Measurements from ENCODE around the gene CRELD2.

CRELD2 gene

GRCh38 chr22:49892226-49892899 is 26.1 kb upstream of the CRELD2 start:
- no peaks in the 10 kb centered on the region for H3K27me3 ChIP-seq (ENCODE audit: control insufficient read depth, insufficient read depth, low read length)
- H3K4me2 ChIP-seq (ENCODE audit: low read length), result no peak overlapping the region
- no peak overlapping the region for H3K9ac ChIP-seq (ENCODE audit: low read depth, low read length)
- H3K4me1 ChIP-seq (ENCODE audit: control insufficient read depth, insufficient read depth, low read length), result no peaks in the 10 kb centered on the region
- H3K4me3 ChIP-seq (ENCODE audit: low read length), result no peak overlapping the region
- H3K36me3 ChIP-seq (ENCODE audit: insufficient read depth, low read length), result peaks cover 47% of the 10 kb centered on the region
- H3K9me3 ChIP-seq (replicated peaks; ENCODE audit: low read length), result no peaks in the 10 kb centered on the region

GRCh38 chr22:49893025-49893424 is 25.4 kb upstream of the CRELD2 start:
- Histone ChIP-seq H3K9ac (ENCODE audit: low read depth, low read length) (no peak overlapping the region), H3K4me3 (ENCODE audit: low read length) (no peak overlapping the region), H3K36me3 (ENCODE audit: insufficient read depth, low read length) (peaks cover 41% of the 10 kb centered on the region), H3K4me2 (ENCODE audit: low read length) (no peak overlapping the region), H3K4me1 (ENCODE audit: control insufficient read depth, insufficient read depth, low read length) (no peaks in the 10 kb centered on the region), H3K27me3 (ENCODE audit: control insufficient read depth, insufficient read depth, low read length) (no peaks in the 10 kb centered on the region), H3K9me3 (replicated peaks; ENCODE audit: low read length) (no peaks in the 10 kb centered on the region)

- Histone ChIP-seq H3K4me3 (ENCODE audit: low read length) (no peak overlapping the region), H3K36me3 (ENCODE audit: insufficient read depth, low read length) (peaks cover 33% of the 10 kb centered on the region)
These were observed 23.9 kb upstream of the CRELD2 start for GRCh38 chr22:49894322-49895054.

GRCh38 chr22:49896201-49896600 is 22.2 kb upstream of the CRELD2 start:
- Histone ChIP-seq H3K4me3 (ENCODE audit: low read length) (no peak overlapping the region), H3K4me1 (ENCODE audit: control insufficient read depth, insufficient read depth, low read length) (no peaks in the 10 kb centered on the region), H3K9me3 (replicated peaks; ENCODE audit: low read length) (no peaks in the 10 kb centered on the region), H3K36me3 (ENCODE audit: insufficient read depth, low read length) (peaks cover 29% of the 10 kb centered on the region), H3K9ac (ENCODE audit: low read depth, low read length) (no peak overlapping the region), H3K27me3 (ENCODE audit: control insufficient read depth, insufficient read depth, low read length) (no peaks in the 10 kb centered on the region), H3K4me2 (ENCODE audit: low read length) (no peak overlapping the region)

More at GRCh38 chr22:49894322-49895054, 23.9 kb upstream of the CRELD2 start:
- Histone ChIP-seq H3K27me3 (ENCODE audit: control insufficient read depth, insufficient read depth, low read length) (no peaks in the 10 kb centered on the region), H3K9ac (ENCODE audit: low read depth, low read length) (no peak overlapping the region), H3K4me1 (ENCODE audit: control insufficient read depth, insufficient read depth, low read length) (no peaks in the 10 kb centered on the region), H3K9me3 (replicated peaks; ENCODE audit: low read length) (no peaks in the 10 kb centered on the region), H3K4me2 (ENCODE audit: low read length) (no peak overlapping the region)

- Histone ChIP-seq H3K9me3 (replicated peaks; ENCODE audit: low read length) (no peaks in the 10 kb centered on the region), H3K9ac (ENCODE audit: low read depth, low read length) (no peak overlapping the region), H3K36me3 (ENCODE audit: insufficient read depth, low read length) (peaks cover 30% of the 10 kb centered on the region), H3K27me3 (ENCODE audit: control insufficient read depth, insufficient read depth, low read length) (no peaks in the 10 kb centered on the region), H3K4me2 (ENCODE audit: low read length) (no peak overlapping the region), H3K4me3 (ENCODE audit: low read length) (no peak overlapping the region), H3K4me1 (ENCODE audit: control insufficient read depth, insufficient read depth, low read length) (no peaks in the 10 kb centered on the region)
These were observed 21.3 kb upstream of the CRELD2 start for GRCh38 chr22:49897015-49897684.

GRCh38 chr22:49899530-49899929 is 18.9 kb upstream of the CRELD2 start:
- Histone ChIP-seq H3K36me3 (ENCODE audit: insufficient read depth, low read length) (peaks cover 39% of the 10 kb centered on the region), H3K4me1 (ENCODE audit: control insufficient read depth, insufficient read depth, low read length) (no peaks in the 10 kb centered on the region), H3K27me3 (ENCODE audit: control insufficient read depth, insufficient read depth, low read length) (no peaks in the 10 kb centered on the region), H3K9ac (ENCODE audit: low read depth, low read length) (no peak overlapping the region), H3K4me2 (ENCODE audit: low read length) (no peak overlapping the region), H3K9me3 (replicated peaks; ENCODE audit: low read length) (no peaks in the 10 kb centered on the region), H3K4me3 (ENCODE audit: low read length) (no peak overlapping the region)

- peaks cover 39% of the 10 kb centered on the region for H3K36me3 ChIP-seq (ENCODE audit: insufficient read depth, low read length)
- H3K4me3 ChIP-seq (ENCODE audit: low read length), result no peak overlapping the region
- no peaks in the 10 kb centered on the region for H3K4me1 ChIP-seq (ENCODE audit: control insufficient read depth, insufficient read depth, low read length)
- no peak overlapping the region for H3K4me2 ChIP-seq (ENCODE audit: low read length)
- no peak overlapping the region for H3K9ac ChIP-seq (ENCODE audit: low read depth, low read length)
- H3K27me3 ChIP-seq (ENCODE audit: control insufficient read depth, insufficient read depth, low read length), result no peaks in the 10 kb centered on the region
- H3K9me3 ChIP-seq (replicated peaks; ENCODE audit: low read length), result no peaks in the 10 kb centered on the region
These were observed 17.8 kb upstream of the CRELD2 start for GRCh38 chr22:49900441-49901230.

GRCh38 chr22:49901457-49901856 is 17.0 kb upstream of the CRELD2 start:
- Histone ChIP-seq H3K4me3 (ENCODE audit: low read length) (no peak overlapping the region), H3K9ac (ENCODE audit: low read depth, low read length) (no peak overlapping the region), H3K4me2 (ENCODE audit: low read length) (no peak overlapping the region), H3K27me3 (ENCODE audit: control insufficient read depth, insufficient read depth, low read length) (no peaks in the 10 kb centered on the region), H3K9me3 (replicated peaks; ENCODE audit: low read length) (no peaks in the 10 kb centered on the region), H3K36me3 (ENCODE audit: insufficient read depth, low read length) (peaks cover 36% of the 10 kb centered on the region), H3K4me1 (ENCODE audit: control insufficient read depth, insufficient read depth, low read length) (no peaks in the 10 kb centered on the region)

GRCh38 chr22:49903322-49904039 is 15.0 kb upstream of the CRELD2 start:
- Histone ChIP-seq H3K9ac (ENCODE audit: low read depth, low read length) (no peak overlapping the region), H3K27me3 (ENCODE audit: control insufficient read depth, insufficient read depth, low read length) (no peaks in the 10 kb centered on the region), H3K36me3 (ENCODE audit: insufficient read depth, low read length) (peaks cover 36% of the 10 kb centered on the region), H3K4me1 (ENCODE audit: control insufficient read depth, insufficient read depth, low read length) (no peaks in the 10 kb centered on the region), H3K9me3 (replicated peaks; ENCODE audit: low read length) (no peaks in the 10 kb centered on the region), H3K4me2 (ENCODE audit: low read length) (no peak overlapping the region), H3K4me3 (ENCODE audit: low read length) (no peak overlapping the region)

- H3K9ac ChIP-seq (ENCODE audit: low read depth, low read length), result no peak overlapping the region
- no peak overlapping the region for H3K4me2 ChIP-seq (ENCODE audit: low read length)
- H3K36me3 ChIP-seq (ENCODE audit: insufficient read depth, low read length), result peaks cover 31% of the 10 kb centered on the region
- no peak overlapping the region for H3K4me3 ChIP-seq (ENCODE audit: low read length)
- no peaks in the 10 kb centered on the region for H3K4me1 ChIP-seq (ENCODE audit: control insufficient read depth, insufficient read depth, low read length)
- no peaks in the 10 kb centered on the region for H3K9me3 ChIP-seq (replicated peaks; ENCODE audit: low read length)
- H3K27me3 ChIP-seq (ENCODE audit: control insufficient read depth, insufficient read depth, low read length), result no peaks in the 10 kb centered on the region
These were observed 14.4 kb upstream of the CRELD2 start for GRCh38 chr22:49904040-49904369.

- no peak overlapping the region for H3K9ac ChIP-seq (ENCODE audit: low read depth, low read length)
- H3K9me3 ChIP-seq (replicated peaks; ENCODE audit: low read length), result no peaks in the 10 kb centered on the region
- peaks cover 26% of the 10 kb centered on the region for H3K36me3 ChIP-seq (ENCODE audit: insufficient read depth, low read length)
- no peak overlapping the region for H3K4me2 ChIP-seq (ENCODE audit: low read length)
- no peaks in the 10 kb centered on the region for H3K27me3 ChIP-seq (ENCODE audit: control insufficient read depth, insufficient read depth, low read length)
- no peak overlapping the region for H3K4me3 ChIP-seq (ENCODE audit: low read length)
- H3K4me1 ChIP-seq (ENCODE audit: control insufficient read depth, insufficient read depth, low read length), result no peaks in the 10 kb centered on the region
These were observed 13.0 kb upstream of the CRELD2 start for GRCh38 chr22:49905465-49905864.
